ENCODE data around the gene EIF3K.
"Not testable (repeated sequence)": the region's sequence is repeated elsewhere in the genome, so short reads cannot be mapped to it uniquely, and the experiment has no call there.

EIF3K gene

GRCh38 chr19:38618590-38619360, at the start of gene EIF3K:
Gene EIF3K (plus strand): TSS chr19:38619188. CDS start chr19:38619269, 81 bp downstream.
- peak; percentile 97 for DNase-seq (ENCODE audit: low read depth)

GRCh38 chr19:38569368-38569983, 49.5 kb upstream of the EIF3K start:
- DNase-seq (ENCODE audit: low read depth): no peak

GRCh38 chr19:38571682-38572081, 47.3 kb upstream of the EIF3K start:
- DNase-seq (ENCODE audit: low read depth): no peak

GRCh38 chr19:38577826-38578225, 41.2 kb upstream of the EIF3K start:
- no peak for DNase-seq (ENCODE audit: low read depth)

- DNase-seq (ENCODE audit: low read depth): not testable (repeated sequence)
Observed at GRCh38 chr19:38579304-38579703, 39.7 kb upstream of the EIF3K start.

- DNase-seq (ENCODE audit: low read depth): no peak
Observed at GRCh38 chr19:38580080-38580479, 38.9 kb upstream of the EIF3K start.

- no peak for DNase-seq (ENCODE audit: low read depth)
Observed at GRCh38 chr19:38583219-38583984, 35.6 kb upstream of the EIF3K start.

GRCh38 chr19:38583985-38584305, 35.0 kb upstream of the EIF3K start:
- no peak for DNase-seq (ENCODE audit: low read depth)

GRCh38 chr19:38587562-38587961, 31.4 kb upstream of the EIF3K start:
- DNase-seq (ENCODE audit: low read depth): no peak

- DNase-seq (ENCODE audit: low read depth): no peak
Observed at GRCh38 chr19:38588041-38588440, 30.9 kb upstream of the EIF3K start.

- no peak for DNase-seq (ENCODE audit: low read depth)
Observed at GRCh38 chr19:38592940-38593339, 26.0 kb upstream of the EIF3K start.

GRCh38 chr19:38596057-38596981, 22.7 kb upstream of the EIF3K start:
- no peak for DNase-seq (ENCODE audit: low read depth)

GRCh38 chr19:38597075-38597474, 21.9 kb upstream of the EIF3K start:
- no peak for DNase-seq (ENCODE audit: low read depth)

GRCh38 chr19:38599722-38600121, 19.3 kb upstream of the EIF3K start:
- no peak for DNase-seq (ENCODE audit: low read depth)

GRCh38 chr19:38602856-38603255, 16.1 kb upstream of the EIF3K start:
- not testable (repeated sequence) for DNase-seq (ENCODE audit: low read depth)

- no peak for DNase-seq (ENCODE audit: low read depth)
Observed at GRCh38 chr19:38606131-38606530, 12.9 kb upstream of the EIF3K start.

GRCh38 chr19:38614289-38614688, 4.7 kb upstream of the EIF3K start:
- no peak for DNase-seq (ENCODE audit: low read depth)

- no peak for DNase-seq (ENCODE audit: low read depth)
Observed at GRCh38 chr19:38615007-38615581, 3.9 kb upstream of the EIF3K start.

GRCh38 chr19:38616265-38616664, 2.7 kb upstream of the EIF3K start:
- DNase-seq (ENCODE audit: low read depth): no peak

GRCh38 chr19:38617283-38617763, 1.7 kb upstream of the EIF3K start:
- no peak for DNase-seq (ENCODE audit: low read depth)
